Endothelial cell of umbilical vein (primary cell): ENCODE data around the gene SETBP1. TPM values are rescaled to one million over a fixed set of nuclear protein-coding genes. Genes with fewer than 3 reads are reported as not detected.

ENCODE experiments used
- BruUV-seq: library from RNA; stranded (reverse); fragments of 400-500 nt; replicated peaks from 2 replicates; lab custom pipeline; 2021; lab: Mats Ljungman, UMichigan
- CTCF ChIA-PET: fragments of 300-600, 350-600 bp; sonication (Branson Sonifier 250); formaldehyde crosslinking; loops from one replicate; lab custom pipeline; 2021; ENCODE audit warnings: antibody characterized with exemption, inconsistent platforms; lab: Charles Lee
- POLR2A ChIA-PET: fragments of 300-600, 350-600 bp; sonication (Branson Sonifier 250); formaldehyde crosslinking; loops from one replicate; lab custom pipeline; 2021; ENCODE audit warnings: antibody characterized with exemption, inconsistent platforms; lab: Charles Lee
- DNase-seq: peaks from one replicate; pipeline ENCODE4 v3.0.0-alpha.2; 2011; ENCODE audit warnings: low read depth, low spot score
- FAIRE-seq: peaks from 2 replicates; lab custom pipeline; 2011; peaks lifted over from hg19 to GRCh38; lab: Jason Lieb, UNC
- H2AFZ ChIP-seq: 2 replicates; pipeline ENCODE4 v1.6.0; 2012; ENCODE audit warnings: low read depth, low read length, control low read depth, inconsistent platforms
- H3K27ac ChIP-seq: 2 replicates; pipeline ENCODE4 v1.5.1; 2011; ENCODE audit warnings: low read depth, mild to moderate bottlenecking, control low read depth, low read length, moderate library complexity; ENCODE audit not compliant: insufficient read depth
- H3K27me3 ChIP-seq, 2 experiments: 2 replicates each; pipeline versions ENCODE4 v1.6.0 to v1.6.1; 2011; ENCODE audit warnings: low read length in 2 of 2, mixed read lengths in 1 of 2; ENCODE audit not compliant: control insufficient read depth in 2 of 2, insufficient read depth in 2 of 2
- H3K36me3 ChIP-seq, 2 experiments: 2 replicates in 1 of 2; 3 replicates in 1 of 2; pipeline ENCODE4 v1.5.1; 2011; ENCODE audit warnings: low read length in 2 of 2, mild to moderate bottlenecking in 1 of 2, moderate library complexity in 1 of 2; ENCODE audit not compliant: control insufficient read depth in 2 of 2, insufficient read depth in 2 of 2; ENCODE audit errors: extremely low read depth in 1 of 2
- H3K4me1 ChIP-seq: 3 replicates; pipeline ENCODE4 v1.5.1; 2011; ENCODE audit warnings: mild to moderate bottlenecking, low read length; ENCODE audit not compliant: control insufficient read depth, insufficient read depth; ENCODE audit errors: extremely low read depth
- H3K4me2 ChIP-seq: 2 replicates; pipeline ENCODE4 v1.6.1; 2011; ENCODE audit warnings: low read length, control low read depth, mixed read lengths; ENCODE audit not compliant: insufficient read depth
- H3K4me3 ChIP-seq, 3 experiments: fragments of 200-600 bp in 1 of 3; sonication (generic), shearing (Covaris generic) in 1 of 3; replicated peaks in 1 of 3; 2 replicates each; pipeline ENCODE4 v1.5.1; 2011 to 2016; ENCODE audit warnings: control low read depth in 3 of 3, low read length in 3 of 3, mild to moderate bottlenecking in 2 of 3, inconsistent platforms in 1 of 3, low read depth in 1 of 3, moderate library complexity in 1 of 3; ENCODE audit not compliant: insufficient read depth in 1 of 3
- H3K79me2 ChIP-seq: 2 replicates; pipeline ENCODE4 v1.6.0; 2012; ENCODE audit warnings: low read length, inconsistent platforms; ENCODE audit not compliant: control insufficient read depth, insufficient read depth
- H3K9ac ChIP-seq: replicated peaks from 2 replicates; pipeline ENCODE3; 2011; ENCODE audit warnings: low read length, control low read depth; ENCODE audit not compliant: insufficient read depth; ENCODE audit errors: extremely low read depth
- H3K9me1 ChIP-seq: replicated peaks from 3 replicates; pipeline ENCODE4 v1.6.0; 2011; ENCODE audit warnings: mild to moderate bottlenecking, low read length; ENCODE audit not compliant: control insufficient read depth, insufficient read depth; ENCODE audit errors: extremely low read depth
- H3K9me3 ChIP-seq: replicated peaks from 2 replicates; pipeline ENCODE4 v1.5.1; 2012; ENCODE audit warnings: low read length, inconsistent platforms; ENCODE audit not compliant: control insufficient read depth, insufficient read depth
- H4K20me1 ChIP-seq: replicated peaks from 2 replicates; pipeline ENCODE3; 2011; ENCODE audit warnings: mild to moderate bottlenecking, low read length; ENCODE audit not compliant: control insufficient read depth, insufficient read depth; ENCODE audit errors: extremely low read depth
- CTCF ChIP-seq, 2 donors: IDR thresholded peaks; 1 replicate in 1 of 2; 2 replicates in 1 of 2; pipeline ENCODE4 v1.5.1; 2011; ENCODE audit warnings: low read length in 2 of 2, mild to moderate bottlenecking in 2 of 2, moderate library complexity in 2 of 2, control low read depth in 1 of 2, inconsistent platforms in 1 of 2, low read depth in 1 of 2; ENCODE audit not compliant: insufficient read depth in 1 of 2; ENCODE audit errors: extremely low read depth in 1 of 2
- EZH2 ChIP-seq: IDR thresholded peaks from 2 replicates; pipeline ENCODE4 v1.6.1; 2012; ENCODE audit warnings: borderline replicate concordance, low read depth, mild to moderate bottlenecking, moderate library complexity, low read length, inconsistent platforms; ENCODE audit not compliant: severe bottlenecking
- FOS ChIP-seq: IDR thresholded peaks from 2 replicates; pipeline ENCODE4 v1.6.1; 2011; ENCODE audit warnings: mild to moderate bottlenecking, low read length, moderate library complexity, borderline replicate concordance; ENCODE audit not compliant: insufficient read depth
- GATA2 ChIP-seq: IDR thresholded peaks from 2 replicates; pipeline ENCODE4 v1.7.0; 2011; ENCODE audit warnings: low read depth, mild to moderate bottlenecking, moderate library complexity, mixed read lengths, low read length; ENCODE audit not compliant: insufficient read length, insufficient read depth
- JUN ChIP-seq: IDR thresholded peaks from 2 replicates; pipeline ENCODE4 v1.6.1; 2011; ENCODE audit warnings: borderline replicate concordance, low read depth; ENCODE audit not compliant: insufficient read length, insufficient read depth
- MAX ChIP-seq: IDR thresholded peaks from 2 replicates; pipeline ENCODE4 v1.6.1; 2011; ENCODE audit not compliant: insufficient read depth, insufficient read length
- MYC ChIP-seq: IDR thresholded peaks from one replicate; pipeline ENCODE4 v1.6.1; 2011; ENCODE audit warnings: mild to moderate bottlenecking, low read depth, low read length
- POLR2A ChIP-seq: IDR thresholded peaks from 2 replicates; pipeline ENCODE4 v1.6.1; 2012; ENCODE audit warnings: low read depth, mild to moderate bottlenecking, control low read depth, low read length
- POLR2AphosphoS5 ChIP-seq: IDR thresholded peaks from 2 replicates; pipeline ENCODE4 v1.6.1; 2012; ENCODE audit warnings: low read depth, mild to moderate bottlenecking, control low read depth, low read length, moderate library complexity; ENCODE audit not compliant: insufficient read depth
- dilution Hi-C: fragments of 300-500 bp; cut with MboI; formaldehyde crosslinking; loops from one replicate; pipeline ENCODE4 v1.15.0; 2019; ENCODE audit warnings: low sequenced_read_pairs; ENCODE audit not compliant: extremely low pct_ligation_motif_present
- intact Hi-C: fragments of 100-400 bp; cut with micrococcal nuclease; formaldehyde crosslinking; loops from one replicate; pipeline ENCODE4 v1.10.0; 2022
- polyA plus RNA-seq, 4 experiments: library from polyadenylated mRNA; depleted of rRNA in 3 of 4; stranded (reverse) in 3 of 4; unstranded in 1 of 4; fragments of >200 nt; gene quantifications; 2 replicates each; pipeline versions ENCODE4 v1.2.1 to v1.2.3, GENCODE V29; 2011 to 2012; ENCODE audit warnings: missing spikeins in 1 of 4
- total RNA-seq: library from RNA; stranded (reverse); gene quantifications from 2 replicates; pipeline ENCODE4 v1.2.3, GENCODE V29; 2021

Gene SETBP1
- total and polyA plus RNA-seq, 2 donors (not counting 3 experiments of a cell fraction or from before 2014, with no cell fraction given), result 0.76 to 3.1 TPM

- peak; percentile 86 for DNase-seq
- Histone ChIP-seq H3K9me3 (no peaks in the 10 kb centered on the region), H3K4me3 (no peak overlapping the region), H2AFZ (no peak overlapping the region), H3K9me1 (no peaks in the 10 kb centered on the region), H3K27ac (no peak overlapping the region), H3K36me3 (no peaks in the 10 kb centered on the region), H4K20me1 (no peaks in the 10 kb centered on the region), H3K4me2 (peak overlapping the region; percentile 24), H3K9ac (no peak overlapping the region), H3K27me3 (no peaks in the 10 kb centered on the region), H3K79me2 (no peaks in the 10 kb centered on the region), H3K4me1 (no peaks in the 10 kb centered on the region)
- no peak for TF ChIP-seq POLR2AphosphoS5
- TF ChIP-seq POLR2A, result no peak
- TF ChIP-seq JUN, result peak; percentile 66
- ChIA-PET POLR2A (no interaction called here), CTCF (no interaction called here)
- FAIRE-seq, result no peak
- intact Hi-C loops (no loop called here), dilution Hi-C loops (no loop called here)
- no TSS peak for BruUV-seq
These were observed 370.3 kb downstream of the SETBP1 start for GRCh38 chr18:45050712-45051601.

GRCh38 chr18:45054636-45055035 is 373.9 kb downstream of the SETBP1 start:
- DNase-seq (no peak), FAIRE-seq (no peak)
- Histone ChIP-seq H3K4me3 (no peak overlapping the region), H3K36me3 (no peaks in the 10 kb centered on the region), H3K27ac (no peak overlapping the region), H3K4me1 (no peaks in the 10 kb centered on the region), H3K27me3 (no peaks in the 10 kb centered on the region), H3K4me2 (no peak overlapping the region), H2AFZ (no peak overlapping the region), H3K9ac (no peak overlapping the region), H3K9me3 (no peaks in the 10 kb centered on the region), H3K9me1 (no peaks in the 10 kb centered on the region), H3K79me2 (no peaks in the 10 kb centered on the region), H4K20me1 (no peaks in the 10 kb centered on the region)
- no TSS peak for BruUV-seq
- CTCF ChIA-PET, result no interaction called here
- no peak for TF ChIP-seq MAX
- no peak for TF ChIP-seq FOS
- TF ChIP-seq MYC, result no peak
- TF ChIP-seq POLR2A, result no peak
- TF ChIP-seq EZH2, result no peak
- TF ChIP-seq GATA2, result no peak
- TF ChIP-seq CTCF (IDR thresholded peaks at IDR 0.05; ENCODE audit: extremely low read depth in 1 of 2, insufficient read depth in 1 of 2, low read depth in 1 of 2, low read length in 2 of 2), result no peak
- POLR2A ChIA-PET, result no interaction called here
- intact Hi-C loops (no loop called here), dilution Hi-C loops (no loop called here)
